ENCODE results near the gene RNF223.
A peak's percentile ranks its signal among the peaks of the same experiment; 100 is the strongest.

RNF223 gene

GRCh38 chr1:1071486-1072298 lies 2.4 kb downstream of the RNF223 start:
- FAIRE-seq = no peak

- no peak for FAIRE-seq
Measured at GRCh38 chr1:1069711-1070676, 4.1 kb downstream of the RNF223 start.

- no peak for FAIRE-seq
Measured at GRCh38 chr1:1069056-1069710, 4.9 kb downstream of the RNF223 start.

- FAIRE-seq = no peak
Measured at GRCh38 chr1:1068517-1069055, 5.5 kb downstream of the RNF223 start.

- FAIRE-seq = no peak
Measured at GRCh38 chr1:1067860-1068516, 6.1 kb downstream of the RNF223 start.

- no peak for FAIRE-seq
Measured at GRCh38 chr1:1067284-1067859, 6.7 kb downstream of the RNF223 start.

GRCh38 chr1:1066403-1067283 lies 7.5 kb downstream of the RNF223 start:
- FAIRE-seq = no peak

GRCh38 chr1:1065940-1066304 lies 8.2 kb downstream of the RNF223 start:
- FAIRE-seq = peak; percentile 95

GRCh38 chr1:1065265-1065939 lies 8.7 kb downstream of the RNF223 start:
- FAIRE-seq = no peak

- FAIRE-seq = peak; percentile 82
Measured at GRCh38 chr1:1063945-1064831, 9.9 kb downstream of the RNF223 start.

- no peak for FAIRE-seq
Measured at GRCh38 chr1:1063261-1063944, 10.7 kb downstream of the RNF223 start.

GRCh38 chr1:1062348-1063163 lies 11.6 kb downstream of the RNF223 start:
- FAIRE-seq = no peak

GRCh38 chr1:1061682-1062345 lies 12.3 kb downstream of the RNF223 start:
- no peak for FAIRE-seq

- no peak for FAIRE-seq
Measured at GRCh38 chr1:1060281-1061000, 13.7 kb downstream of the RNF223 start.

GRCh38 chr1:1059494-1060280 lies 14.4 kb downstream of the RNF223 start:
- FAIRE-seq = no peak
